CD4-positive, alpha-beta T cell (primary cell): ENCODE measurements around the gene PROSER1. TPM values are rescaled to one million over a fixed set of nuclear protein-coding genes. Genes with fewer than 3 reads are reported as not detected.
"Not testable (repeated sequence)": the region's sequence is repeated elsewhere in the genome, so short reads cannot be mapped to it uniquely, and the experiment has no call there.

Experiments used
- ATAC-seq: fragments of 200-7000 bp; cut with Tn5 transposase; one replicate; pipeline ENCODE4 v1.10.0; 2022; ENCODE audit warnings: mild to moderate bottlenecking; ENCODE audit not compliant: poor library complexity
- CTCF ChIA-PET: fragments of 350-600 bp; sonication (Branson Sonifier 250); formaldehyde crosslinking; loops from one replicate; lab custom pipeline; 2021; ENCODE audit warnings: antibody characterized with exemption, inconsistent platforms; lab: Charles Lee
- POLR2A ChIA-PET: fragments of 350-600 bp; sonication (Branson Sonifier 250); formaldehyde crosslinking; loops from one replicate; lab custom pipeline; 2021; ENCODE audit warnings: antibody characterized with exemption, inconsistent platforms; lab: Charles Lee
- DNase-seq, 14 experiments: peaks; one replicate each; pipeline ENCODE4 v3.0.0-alpha.2; 2013 to 2020; ENCODE audit warnings: mixed read lengths in 2 of 14
- H3K27ac ChIP-seq, 2 donors: one replicate each; pipeline versions ENCODE4 v1.5.1 to v1.7.0; 2013; ENCODE audit warnings: low read length in 2 of 2, low read depth in 1 of 2, mild to moderate bottlenecking in 1 of 2
- H3K27me3 ChIP-seq, 2 experiments: 1 replicate in 1 of 2; 2 replicates in 1 of 2; pipeline versions ENCODE4 v1.6.1 to v1.7.0; 2013; ENCODE audit warnings: low read length in 2 of 2, control low read depth in 1 of 2, mild to moderate bottlenecking in 1 of 2, moderate library complexity in 1 of 2; ENCODE audit not compliant: insufficient read depth in 2 of 2, control insufficient read depth in 1 of 2
- H3K36me3 ChIP-seq: one replicate; pipeline ENCODE4 v1.6.1; 2013; ENCODE audit warnings: low read length, control low read depth; ENCODE audit not compliant: insufficient read depth
- H3K4me1 ChIP-seq: one replicate; pipeline ENCODE4 v1.6.1; 2013; ENCODE audit warnings: low read length, control low read depth; ENCODE audit not compliant: insufficient read depth
- H3K4me3 ChIP-seq: one replicate; pipeline ENCODE4 v1.5.1; 2013; ENCODE audit warnings: mild to moderate bottlenecking, low read length, moderate library complexity
- H3K9me3 ChIP-seq, 2 experiments: 1 replicate in 1 of 2; 2 replicates in 1 of 2; pipeline versions ENCODE4 v1.6.1 to v1.7.0; 2013; ENCODE audit warnings: low read length in 2 of 2, mild to moderate bottlenecking in 2 of 2, control low read depth in 1 of 2, moderate library complexity in 1 of 2; ENCODE audit not compliant: control insufficient read depth in 1 of 2, insufficient read depth in 1 of 2
- H3K27ac Mint-ChIP-seq: one replicate; pipeline ENCODE4 v1.8.0; 2020; ENCODE audit warnings: mixed read lengths
- H3K27me3 Mint-ChIP-seq: one replicate; pipeline ENCODE4 v1.8.0; 2021; ENCODE audit warnings: mixed read lengths
- H3K36me3 Mint-ChIP-seq: one replicate; pipeline ENCODE4 v1.8.0; 2021; ENCODE audit warnings: low read depth, mixed read lengths
- H3K4me1 Mint-ChIP-seq: one replicate; pipeline ENCODE4 v1.8.0; 2021; ENCODE audit warnings: low read depth, mixed read lengths
- H3K4me3 Mint-ChIP-seq: one replicate; pipeline ENCODE4 v1.8.0; 2020; ENCODE audit warnings: mild to moderate bottlenecking, mixed read lengths
- H3K9me3 Mint-ChIP-seq: one replicate; pipeline ENCODE4 v1.8.0; 2020; ENCODE audit warnings: mixed read lengths
- intact Hi-C, 2 experiments: fragments of 100-400 bp; cut with DNase I in 1 of 2; cut with micrococcal nuclease in 1 of 2; formaldehyde crosslinking; loops; one replicate each; pipeline versions ENCODE4 v1.15.1 to v1.9.0; 2023 to 2025; cut with DNase I, micrococcal nuclease
- polyA plus RNA-seq, 2 donors: library from polyadenylated mRNA; unstranded; fragments of 120-200 nt; gene quantifications; one replicate each; pipeline ENCODE4 v1.2.1, GENCODE V29; 2013
- total RNA-seq, 174 experiments: library from RNA in 2 of 174; stranded (reverse) in 2 of 174; gene quantifications; one replicate each; pipeline ENCODE4 v1.2.3 and lab custom pipeline; 2021 to 2026
- TF ChIP-seq, protein P1 (sequence below): fragments of 200-600 bp; IDR thresholded peaks from one replicate; pipeline ENCODE4 v1.8.0; 2022; ENCODE audit warnings: antibody characterized with exemption, mild to moderate bottlenecking

Gene PROSER1
- total RNA-seq (10 to 100 TPM; 29.3 to 35.3 TPM), total RNA-seq (lab: John Stamatoyannopoulos, UW) (12.5 to 96.1 (median 24.3) reads per million in 172 experiments)
- polyA plus RNA-seq (2013, experiment 1 of 2) = 32.0 TPM
- 38.6 TPM for polyA plus RNA-seq (2013, experiment 2 of 2)

- TF ChIP-seq, protein P1, sequence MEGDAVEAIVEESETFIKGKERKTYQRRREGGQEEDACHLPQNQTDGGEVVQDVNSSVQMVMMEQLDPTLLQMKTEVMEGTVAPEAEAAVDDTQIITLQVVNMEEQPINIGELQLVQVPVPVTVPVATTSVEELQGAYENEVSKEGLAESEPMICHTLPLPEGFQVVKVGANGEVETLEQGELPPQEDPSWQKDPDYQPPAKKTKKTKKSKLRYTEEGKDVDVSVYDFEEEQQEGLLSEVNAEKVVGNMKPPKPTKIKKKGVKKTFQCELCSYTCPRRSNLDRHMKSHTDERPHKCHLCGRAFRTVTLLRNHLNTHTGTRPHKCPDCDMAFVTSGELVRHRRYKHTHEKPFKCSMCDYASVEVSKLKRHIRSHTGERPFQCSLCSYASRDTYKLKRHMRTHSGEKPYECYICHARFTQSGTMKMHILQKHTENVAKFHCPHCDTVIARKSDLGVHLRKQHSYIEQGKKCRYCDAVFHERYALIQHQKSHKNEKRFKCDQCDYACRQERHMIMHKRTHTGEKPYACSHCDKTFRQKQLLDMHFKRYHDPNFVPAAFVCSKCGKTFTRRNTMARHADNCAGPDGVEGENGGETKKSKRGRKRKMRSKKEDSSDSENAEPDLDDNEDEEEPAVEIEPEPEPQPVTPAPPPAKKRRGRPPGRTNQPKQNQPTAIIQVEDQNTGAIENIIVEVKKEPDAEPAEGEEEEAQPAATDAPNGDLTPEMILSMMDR = no peak
- ChIA-PET CTCF (no interaction called here), POLR2A (interaction anchor here (0.6 to 2.7 kb wide), 7 partner anchors 10 to 1884 kb away, joined by 3 to 11 read pairs (median 4); partner anchors contain the start of gene UFM1)
- peaks cover 37% of the 10 kb centered on the region for H3K36me3 Mint-ChIP-seq
- Histone ChIP-seq H3K4me3 (peak within 1 kb of the TSS; percentile 80), H3K4me1 (peaks cover 12% of the 10 kb centered on the region), H3K9me3 (no peaks in the 10 kb centered on the region), H3K27ac (peak within 1 kb of the TSS; percentile 64 to 76), H3K27me3 (no peaks in the 10 kb centered on the region), H3K36me3 (no peaks in the 10 kb centered on the region)
- peak; percentile 76 for ATAC-seq
- H3K4me1 Mint-ChIP-seq = peaks cover 89% of the 10 kb centered on the region
- no peaks in the 10 kb centered on the region for H3K9me3 Mint-ChIP-seq
- peak within 1 kb of the TSS; percentile 95 for H3K4me3 Mint-ChIP-seq
- DNase-seq = peak; percentile 65 to 90 (median 76)
- intact Hi-C loops = loop anchor here (5.0 to 10.0 kb wide), 3 partner anchors 619 to 1983 kb away; partner anchors contain the start of genes COG6 (in 1 of the 2) and SUPT20H (in 1 of the 2)
- H3K27ac Mint-ChIP-seq = peak within 1 kb of the TSS; percentile 98
- no peaks in the 10 kb centered on the region for H3K27me3 Mint-ChIP-seq
Observed at GRCh38 chr13:39037880-39038568, at the start of gene PROSER1, which contains the start of gene NHLRC3. Gene PROSER1, minus strand, starts transcription at chr13:39038089. Its CDS starts 847 bp downstream, at chr13:39037242. Gene NHLRC3, plus strand, starts transcription at chr13:39038456. Its CDS starts 184 bp downstream, at chr13:39038640.

- CTCF ChIA-PET, H3K27me3 ChIP-seq, intact Hi-C loops, DNase-seq, H3K36me3 ChIP-seq, POLR2A ChIA-PET, ATAC-seq, H3K36me3 Mint-ChIP-seq, H3K4me3 Mint-ChIP-seq, H3K4me1 ChIP-seq, H3K4me3 ChIP-seq, H3K27ac ChIP-seq, H3K4me1 Mint-ChIP-seq, H3K27ac Mint-ChIP-seq, H3K9me3 Mint-ChIP-seq, H3K9me3 ChIP-seq, H3K27me3 Mint-ChIP-seq: not testable (repeated sequence)
Observed at GRCh38 chr13:39086251-39086945, 48.5 kb upstream of the PROSER1 start.

DNA sequence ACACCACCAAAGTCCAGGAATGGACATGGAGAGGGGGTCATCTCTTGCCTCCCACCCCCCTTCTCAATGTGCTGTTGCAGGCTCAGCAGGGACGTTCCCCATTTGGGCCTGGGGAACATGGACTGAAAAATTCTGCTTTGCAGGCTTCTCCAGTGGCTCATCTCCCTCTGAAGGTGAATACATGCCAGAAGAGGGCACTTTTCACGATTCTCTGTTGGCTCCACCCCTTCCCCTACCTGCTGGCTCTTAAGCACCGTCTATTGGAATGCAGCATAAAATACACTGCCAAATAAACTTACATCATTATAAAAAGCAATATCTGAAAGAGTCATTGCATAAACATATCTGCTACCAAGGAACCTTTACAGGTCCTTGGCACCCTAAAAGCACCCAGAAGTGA lies 36.1 kb upstream of the PROSER1 start:
- H3K36me3 ChIP-seq = no peaks in the 10 kb centered on the region
- peaks cover 17 to 21% of the 10 kb centered on the region in 2 experiments for H3K27me3 ChIP-seq
- H3K4me1 Mint-ChIP-seq = no peaks in the 10 kb centered on the region
- DNase-seq (no peak), ATAC-seq (no peak)
- TF ChIP-seq, protein P1 = no peak
- no peak overlapping the region for H3K27ac Mint-ChIP-seq
- peaks cover 63% of the 10 kb centered on the region for H3K27me3 Mint-ChIP-seq
- H3K36me3 Mint-ChIP-seq = no peaks in the 10 kb centered on the region
- H3K9me3 Mint-ChIP-seq = no peaks in the 10 kb centered on the region
- CTCF ChIA-PET = no interaction called here
- POLR2A ChIA-PET = no interaction called here
- no peaks in the 10 kb centered on the region for H3K9me3 ChIP-seq
- no peak overlapping the region for H3K4me3 Mint-ChIP-seq
- no peak overlapping the region for H3K4me3 ChIP-seq
- no peaks in the 10 kb centered on the region for H3K4me1 ChIP-seq
- H3K27ac ChIP-seq = no peak overlapping the region
- intact Hi-C loops = no loop called here
